ENCODE results near the gene CTNS.

The CTNS gene

DNA sequence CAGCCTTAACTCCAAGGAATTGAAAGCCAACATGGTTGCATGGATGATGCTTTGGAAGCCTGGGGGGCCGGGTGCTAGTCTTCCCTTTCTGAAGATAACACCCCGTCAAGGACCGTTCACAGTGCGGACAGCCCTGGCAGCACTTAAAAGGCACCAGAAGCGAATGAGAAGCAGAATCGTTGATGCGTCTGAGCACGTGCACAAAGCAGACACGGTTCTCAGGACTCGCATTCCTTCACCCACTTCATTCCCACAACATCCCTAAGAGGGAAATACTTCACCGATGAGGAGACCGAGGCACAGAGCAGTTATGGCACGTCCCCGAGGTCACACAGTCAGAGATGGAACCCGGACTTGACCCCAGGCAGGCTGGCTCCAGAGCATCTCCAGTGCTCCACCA lies 41.6 kb upstream of the CTNS start:
- TF ChIP-seq, protein P1, sequence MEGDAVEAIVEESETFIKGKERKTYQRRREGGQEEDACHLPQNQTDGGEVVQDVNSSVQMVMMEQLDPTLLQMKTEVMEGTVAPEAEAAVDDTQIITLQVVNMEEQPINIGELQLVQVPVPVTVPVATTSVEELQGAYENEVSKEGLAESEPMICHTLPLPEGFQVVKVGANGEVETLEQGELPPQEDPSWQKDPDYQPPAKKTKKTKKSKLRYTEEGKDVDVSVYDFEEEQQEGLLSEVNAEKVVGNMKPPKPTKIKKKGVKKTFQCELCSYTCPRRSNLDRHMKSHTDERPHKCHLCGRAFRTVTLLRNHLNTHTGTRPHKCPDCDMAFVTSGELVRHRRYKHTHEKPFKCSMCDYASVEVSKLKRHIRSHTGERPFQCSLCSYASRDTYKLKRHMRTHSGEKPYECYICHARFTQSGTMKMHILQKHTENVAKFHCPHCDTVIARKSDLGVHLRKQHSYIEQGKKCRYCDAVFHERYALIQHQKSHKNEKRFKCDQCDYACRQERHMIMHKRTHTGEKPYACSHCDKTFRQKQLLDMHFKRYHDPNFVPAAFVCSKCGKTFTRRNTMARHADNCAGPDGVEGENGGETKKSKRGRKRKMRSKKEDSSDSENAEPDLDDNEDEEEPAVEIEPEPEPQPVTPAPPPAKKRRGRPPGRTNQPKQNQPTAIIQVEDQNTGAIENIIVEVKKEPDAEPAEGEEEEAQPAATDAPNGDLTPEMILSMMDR (conservative IDR thresholded peaks at IDR 0.05): no peak
- no peak overlapping the region for H3K27ac ChIP-seq

DNA sequence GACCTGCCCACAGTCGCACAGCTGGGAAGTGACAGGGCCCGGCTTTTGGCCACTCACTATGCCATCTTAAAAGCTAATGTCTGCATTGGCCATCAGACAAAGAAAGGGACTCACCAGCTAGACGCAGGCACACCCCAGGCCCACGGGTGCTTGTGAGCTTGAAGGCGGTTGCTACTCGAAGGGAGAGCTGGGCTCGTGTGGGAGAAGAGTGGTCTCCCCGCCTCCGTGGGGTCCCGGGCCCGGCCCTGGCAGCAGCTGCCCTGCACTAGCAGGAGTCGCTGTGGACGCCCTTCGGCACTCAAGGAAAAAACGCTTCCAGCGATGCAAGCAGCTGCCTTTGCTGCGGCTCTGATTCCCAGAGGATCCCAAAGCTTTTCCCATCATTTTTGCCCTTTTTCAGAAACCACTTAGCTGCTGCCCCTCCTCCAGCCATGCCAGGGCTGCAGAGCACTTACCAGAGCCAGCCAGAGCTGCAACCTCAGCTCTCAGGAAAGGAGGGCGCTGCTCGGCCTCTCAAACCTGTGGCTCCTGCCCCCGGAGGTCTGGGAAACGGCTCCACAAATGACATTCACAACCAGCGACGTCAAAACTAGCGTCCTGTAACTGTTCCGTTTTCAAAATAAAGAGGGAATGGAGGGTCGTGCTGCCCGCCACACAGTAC lies 39.6 kb upstream of the CTNS start:
- no peak overlapping the region for H3K27ac ChIP-seq
- TF ChIP-seq, protein P1 (conservative IDR thresholded peaks at IDR 0.05): no peak

DNA sequence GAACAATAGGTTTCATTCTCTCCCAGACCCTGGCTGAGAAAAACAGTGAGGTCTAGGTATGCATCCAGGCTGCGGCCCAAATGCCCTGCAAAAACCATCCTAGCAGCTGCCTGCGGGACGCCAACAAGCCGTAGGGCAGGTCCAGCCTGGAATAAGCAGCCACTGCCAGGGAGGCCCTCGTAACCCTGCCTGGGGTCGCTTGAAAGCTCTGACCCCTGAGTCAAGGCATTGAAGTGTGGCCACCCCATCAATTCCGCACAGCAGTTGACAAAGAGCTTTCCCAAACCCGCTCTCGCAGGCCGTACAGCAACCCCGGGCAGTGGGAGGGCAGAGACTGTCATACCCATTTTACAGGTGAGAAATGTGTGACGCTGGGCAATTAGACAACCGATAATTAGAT lies 38.5 kb upstream of the CTNS start:
- H3K27ac ChIP-seq: no peak overlapping the region
- TF ChIP-seq, protein P1 (conservative IDR thresholded peaks at IDR 0.05): no peak

DNA sequence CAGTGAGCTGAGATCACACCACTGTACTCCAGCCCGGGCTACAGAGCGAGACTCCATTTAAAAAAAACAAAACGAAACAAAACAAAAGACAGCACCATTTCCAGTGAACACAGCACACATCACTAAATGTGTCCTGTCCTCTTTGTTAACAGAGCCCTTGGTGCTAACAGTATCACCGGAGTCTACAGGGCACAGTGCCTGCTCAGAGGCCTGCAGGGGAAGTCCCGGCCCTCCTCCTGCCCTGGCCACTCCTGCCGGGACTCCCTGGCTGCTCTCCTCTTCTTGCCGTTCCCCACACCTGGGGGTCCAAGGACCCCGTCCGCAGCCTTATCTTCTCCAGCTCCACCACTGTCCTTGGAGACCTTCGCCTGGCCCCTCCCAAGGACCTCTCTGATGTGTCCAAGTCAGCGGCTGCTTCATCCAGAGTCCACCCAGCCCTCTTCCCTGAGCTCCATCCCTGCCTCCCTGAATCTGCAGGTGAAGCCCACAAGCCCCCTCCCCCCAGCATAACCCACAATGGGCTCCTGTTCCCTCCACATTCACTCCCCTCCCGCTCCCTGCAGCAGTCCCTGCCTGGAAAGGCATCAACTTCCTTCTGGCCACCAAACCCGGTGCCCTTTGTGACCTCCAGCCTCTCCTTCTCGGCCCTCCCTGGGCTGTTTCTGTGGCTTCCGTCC lies 35.9 kb upstream of the CTNS start:
- TF ChIP-seq, protein P1 (conservative IDR thresholded peaks at IDR 0.05): no peak
- no peak overlapping the region for H3K27ac ChIP-seq

DNA sequence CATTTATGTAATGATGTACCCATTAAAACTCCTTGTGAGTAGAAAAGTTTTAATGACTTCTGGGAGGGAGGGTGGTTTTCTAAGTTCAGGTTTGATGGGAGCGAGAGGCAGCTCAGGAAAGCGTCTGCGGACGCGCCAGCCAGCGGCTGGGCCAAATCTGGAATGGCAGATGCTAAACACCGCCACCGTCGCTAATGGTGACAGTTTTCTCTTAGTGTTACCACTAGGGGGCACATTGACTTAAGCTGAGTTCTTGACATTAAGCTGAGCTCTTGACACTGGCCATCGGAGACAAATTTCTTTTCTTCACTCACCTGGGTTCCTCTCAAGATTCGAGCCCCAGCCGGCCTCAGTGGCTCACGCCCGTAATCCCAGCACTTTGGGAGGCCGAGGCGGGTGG lies 34.1 kb upstream of the CTNS start:
- H3K27ac ChIP-seq: no peak overlapping the region
- TF ChIP-seq, protein P1 (conservative IDR thresholded peaks at IDR 0.05): peak; percentile 39

DNA sequence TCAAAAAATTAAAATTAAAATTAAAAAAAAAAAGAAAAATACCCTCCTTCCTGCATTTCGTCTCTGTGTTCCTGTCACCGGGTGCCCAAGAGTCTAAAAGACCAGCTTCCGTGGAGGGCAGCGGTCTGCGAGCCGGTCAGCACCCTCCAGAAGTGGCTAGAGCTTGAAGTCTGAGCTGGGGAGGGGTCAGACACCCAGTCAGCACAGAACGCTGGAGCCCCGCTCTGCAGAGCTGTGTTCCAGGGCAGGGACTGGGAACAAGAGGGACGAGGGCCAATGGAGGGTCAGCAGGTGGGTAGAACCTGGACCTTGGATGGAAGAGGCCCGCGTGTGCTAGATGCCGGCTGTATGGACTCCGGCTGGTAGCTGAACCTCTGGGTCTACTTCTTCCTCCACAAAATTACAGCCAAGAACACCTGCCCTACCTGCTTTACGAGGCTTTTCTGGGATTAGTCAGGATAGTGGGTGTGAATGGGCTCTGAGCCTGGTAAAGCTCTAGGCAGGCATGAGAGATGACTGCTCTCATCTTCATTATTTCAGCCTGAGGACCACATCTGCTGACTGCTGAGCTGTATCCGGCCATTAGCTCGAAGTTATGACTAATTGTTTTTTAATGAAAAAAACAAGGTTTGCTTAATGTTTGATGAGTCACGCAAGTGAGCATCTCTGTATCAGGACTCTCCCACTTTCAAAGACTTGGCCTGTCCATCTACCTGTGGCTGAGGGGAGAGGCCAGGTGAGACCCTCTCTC lies 33.3 kb upstream of the CTNS start:
- no peak overlapping the region for H3K27ac ChIP-seq
- TF ChIP-seq, protein P1 (conservative IDR thresholded peaks at IDR 0.05): no peak

DNA sequence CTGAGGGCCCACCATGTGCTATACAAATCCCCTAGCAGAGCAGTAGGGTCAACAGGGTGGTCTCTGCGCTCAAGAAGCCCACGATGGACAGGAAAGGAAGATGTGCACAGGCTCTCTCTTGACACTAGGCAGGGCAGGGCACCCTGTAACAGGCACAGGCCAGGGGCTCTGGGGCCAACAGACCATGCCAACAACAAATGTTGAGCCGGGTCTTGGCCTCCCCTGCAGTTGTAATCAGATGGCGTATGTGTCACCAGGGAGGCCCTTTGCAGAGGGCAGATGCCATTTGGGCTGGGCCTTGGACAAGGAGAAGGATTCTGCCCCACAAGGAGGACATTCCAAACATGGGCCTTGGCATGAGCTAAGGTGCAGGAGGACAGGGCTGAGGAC lies 32.7 kb upstream of the CTNS start:
- H3K27ac ChIP-seq: no peak overlapping the region
- TF ChIP-seq, protein P1 (conservative IDR thresholded peaks at IDR 0.05): no peak
